Measurements from ENCODE around the gene SS18L1.

The SS18L1 gene

GRCh38 chr20:62222972-62223371 is 79.4 kb downstream of the SS18L1 start:
- in situ Hi-C loops (cut with MboI; ENCODE audit: low sequenced_read_pairs) = no loop called here

GRCh38 chr20:62223571-62223970 is 80.0 kb downstream of the SS18L1 start:
- in situ Hi-C loops (cut with MboI; ENCODE audit: low sequenced_read_pairs) = no loop called here

- in situ Hi-C loops (cut with MboI; ENCODE audit: low sequenced_read_pairs) = no loop called here
Observed at GRCh38 chr20:62224113-62224855, 80.7 kb downstream of the SS18L1 start.

GRCh38 chr20:62225026-62225425 is 81.5 kb downstream of the SS18L1 start:
- in situ Hi-C loops (cut with MboI; ENCODE audit: low sequenced_read_pairs) = no loop called here

- in situ Hi-C loops (cut with MboI; ENCODE audit: low sequenced_read_pairs) = no loop called here
Observed at GRCh38 chr20:62225820-62226635, 82.5 kb downstream of the SS18L1 start.

- in situ Hi-C loops (cut with MboI; ENCODE audit: low sequenced_read_pairs) = no loop called here
Observed at GRCh38 chr20:62226707-62227590, 83.4 kb downstream of the SS18L1 start.

- in situ Hi-C loops (cut with MboI; ENCODE audit: low sequenced_read_pairs) = no loop called here
Observed at GRCh38 chr20:62227591-62227976, 84.0 kb downstream of the SS18L1 start.

GRCh38 chr20:62227977-62228958 is 84.7 kb downstream of the SS18L1 start:
- in situ Hi-C loops (cut with MboI; ENCODE audit: low sequenced_read_pairs) = no loop called here

- in situ Hi-C loops (cut with MboI; ENCODE audit: low sequenced_read_pairs) = no loop called here
Observed at GRCh38 chr20:62228982-62229545, 85.5 kb downstream of the SS18L1 start.

- in situ Hi-C loops (cut with MboI; ENCODE audit: low sequenced_read_pairs) = no loop called here
Observed at GRCh38 chr20:62229667-62230066, 86.1 kb downstream of the SS18L1 start.

GRCh38 chr20:62230276-62230675 is 86.7 kb downstream of the SS18L1 start:
- in situ Hi-C loops (cut with MboI; ENCODE audit: low sequenced_read_pairs) = no loop called here

- in situ Hi-C loops (cut with MboI; ENCODE audit: low sequenced_read_pairs) = no loop called here
Observed at GRCh38 chr20:62230696-62231095, 87.1 kb downstream of the SS18L1 start.

- in situ Hi-C loops (cut with MboI; ENCODE audit: low sequenced_read_pairs) = no loop called here
Observed at GRCh38 chr20:62231292-62231691, 87.7 kb downstream of the SS18L1 start.

Data from HL-60/S4 (cell line).